Measurements from ENCODE around the gene PRAMEF5. TPM values are rescaled to one million over a fixed set of nuclear protein-coding genes. Genes with fewer than 3 reads are reported as not detected.
"Not testable (repeated sequence)": the region's sequence is repeated elsewhere in the genome, so short reads cannot be mapped to it uniquely, and the experiment has no call there.

Gene PRAMEF5
- not detected for total RNA-seq (ENCODE audit: unreplicated experiment)
- long read RNA-seq = 0 reads

- H3K27ac Mint-ChIP-seq (ENCODE audit: unreplicated experiment); H3K27me3 Mint-ChIP-seq (ENCODE audit: unreplicated experiment); H3K4me1 Mint-ChIP-seq (ENCODE audit: unreplicated experiment); H3K36me3 Mint-ChIP-seq (ENCODE audit: low read depth, unreplicated experiment); H3K4me3 Mint-ChIP-seq (ENCODE audit: unreplicated experiment); DNase-seq (ENCODE audit: low spot score); H3K9me3 Mint-ChIP-seq (ENCODE audit: unreplicated experiment): not testable (repeated sequence)
These were observed at the start of gene PRAMEF5 for GRCh38 chr1:13253898-13254297. PRAMEF5 (plus strand) TSS chr1:13254198; CDS start chr1:13259269, 5,071 bp downstream.

GRCh38 chr1:13208712-13209111 is 45.3 kb upstream of the PRAMEF5 start:
- H3K27ac Mint-ChIP-seq (ENCODE audit: unreplicated experiment); DNase-seq (ENCODE audit: low spot score); H3K36me3 Mint-ChIP-seq (ENCODE audit: low read depth, unreplicated experiment); H3K4me1 Mint-ChIP-seq (ENCODE audit: unreplicated experiment); H3K4me3 Mint-ChIP-seq (ENCODE audit: unreplicated experiment); H3K27me3 Mint-ChIP-seq (ENCODE audit: unreplicated experiment); H3K9me3 Mint-ChIP-seq (ENCODE audit: unreplicated experiment): not testable (repeated sequence)

GRCh38 chr1:13216619-13217018 is 37.4 kb upstream of the PRAMEF5 start:
- H3K27ac Mint-ChIP-seq (ENCODE audit: unreplicated experiment); H3K4me3 Mint-ChIP-seq (ENCODE audit: unreplicated experiment); DNase-seq (ENCODE audit: low spot score); H3K4me1 Mint-ChIP-seq (ENCODE audit: unreplicated experiment); H3K36me3 Mint-ChIP-seq (ENCODE audit: low read depth, unreplicated experiment); H3K27me3 Mint-ChIP-seq (ENCODE audit: unreplicated experiment); H3K9me3 Mint-ChIP-seq (ENCODE audit: unreplicated experiment): not testable (repeated sequence)

GRCh38 chr1:13219203-13219602 is 34.8 kb upstream of the PRAMEF5 start:
- not testable (repeated sequence) for H3K27me3 Mint-ChIP-seq (ENCODE audit: unreplicated experiment); H3K36me3 Mint-ChIP-seq (ENCODE audit: low read depth, unreplicated experiment); DNase-seq (ENCODE audit: low spot score); H3K27ac Mint-ChIP-seq (ENCODE audit: unreplicated experiment); H3K4me3 Mint-ChIP-seq (ENCODE audit: unreplicated experiment); H3K4me1 Mint-ChIP-seq (ENCODE audit: unreplicated experiment); H3K9me3 Mint-ChIP-seq (ENCODE audit: unreplicated experiment)

DNA sequence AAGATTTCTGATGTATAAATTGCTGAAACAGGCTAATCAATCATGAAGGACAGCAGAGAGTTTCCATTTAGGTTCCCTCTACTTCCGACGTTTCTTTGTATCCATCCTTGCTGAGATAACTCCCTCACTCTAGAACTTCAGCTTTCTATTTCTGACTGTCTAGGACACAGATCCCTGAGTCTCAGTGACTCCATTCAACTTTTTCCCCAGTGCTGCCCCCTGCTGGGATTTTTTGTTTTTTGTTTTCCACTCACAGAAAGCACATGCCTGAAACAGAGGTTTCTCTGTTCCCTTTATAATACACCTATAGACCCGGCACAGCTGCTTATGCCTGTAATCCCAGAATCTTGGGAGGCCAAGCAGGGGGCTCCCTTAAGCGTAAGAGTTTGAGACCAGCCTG is 31.2 kb upstream of the PRAMEF5 start:
- H3K9me3 Mint-ChIP-seq (ENCODE audit: unreplicated experiment) = peaks cover 17% of the 10 kb centered on the region
- not testable (repeated sequence) for H3K4me3 Mint-ChIP-seq (ENCODE audit: unreplicated experiment); H3K36me3 Mint-ChIP-seq (ENCODE audit: low read depth, unreplicated experiment); H3K27ac Mint-ChIP-seq (ENCODE audit: unreplicated experiment); DNase-seq (ENCODE audit: low spot score); H3K27me3 Mint-ChIP-seq (ENCODE audit: unreplicated experiment); H3K4me1 Mint-ChIP-seq (ENCODE audit: unreplicated experiment)

- DNase-seq (ENCODE audit: low spot score) = no peak
- Mint-ChIP-seq H3K27me3 (ENCODE audit: unreplicated experiment) (peaks cover 4% of the 10 kb centered on the region), H3K4me1 (ENCODE audit: unreplicated experiment) (no peaks in the 10 kb centered on the region), H3K27ac (ENCODE audit: unreplicated experiment) (no peak overlapping the region), H3K9me3 (ENCODE audit: unreplicated experiment) (peaks cover 30% of the 10 kb centered on the region), H3K36me3 (ENCODE audit: low read depth, unreplicated experiment) (peaks cover 8% of the 10 kb centered on the region), H3K4me3 (ENCODE audit: unreplicated experiment) (peak overlapping the region; percentile 22)
- TF ChIP-seq, protein P1, sequence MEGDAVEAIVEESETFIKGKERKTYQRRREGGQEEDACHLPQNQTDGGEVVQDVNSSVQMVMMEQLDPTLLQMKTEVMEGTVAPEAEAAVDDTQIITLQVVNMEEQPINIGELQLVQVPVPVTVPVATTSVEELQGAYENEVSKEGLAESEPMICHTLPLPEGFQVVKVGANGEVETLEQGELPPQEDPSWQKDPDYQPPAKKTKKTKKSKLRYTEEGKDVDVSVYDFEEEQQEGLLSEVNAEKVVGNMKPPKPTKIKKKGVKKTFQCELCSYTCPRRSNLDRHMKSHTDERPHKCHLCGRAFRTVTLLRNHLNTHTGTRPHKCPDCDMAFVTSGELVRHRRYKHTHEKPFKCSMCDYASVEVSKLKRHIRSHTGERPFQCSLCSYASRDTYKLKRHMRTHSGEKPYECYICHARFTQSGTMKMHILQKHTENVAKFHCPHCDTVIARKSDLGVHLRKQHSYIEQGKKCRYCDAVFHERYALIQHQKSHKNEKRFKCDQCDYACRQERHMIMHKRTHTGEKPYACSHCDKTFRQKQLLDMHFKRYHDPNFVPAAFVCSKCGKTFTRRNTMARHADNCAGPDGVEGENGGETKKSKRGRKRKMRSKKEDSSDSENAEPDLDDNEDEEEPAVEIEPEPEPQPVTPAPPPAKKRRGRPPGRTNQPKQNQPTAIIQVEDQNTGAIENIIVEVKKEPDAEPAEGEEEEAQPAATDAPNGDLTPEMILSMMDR (IDR thresholded peaks at IDR 0.05; ENCODE audit: unreplicated experiment) = no peak
These were observed 29.4 kb upstream of the PRAMEF5 start for GRCh38 chr1:13224480-13225060.

DNA sequence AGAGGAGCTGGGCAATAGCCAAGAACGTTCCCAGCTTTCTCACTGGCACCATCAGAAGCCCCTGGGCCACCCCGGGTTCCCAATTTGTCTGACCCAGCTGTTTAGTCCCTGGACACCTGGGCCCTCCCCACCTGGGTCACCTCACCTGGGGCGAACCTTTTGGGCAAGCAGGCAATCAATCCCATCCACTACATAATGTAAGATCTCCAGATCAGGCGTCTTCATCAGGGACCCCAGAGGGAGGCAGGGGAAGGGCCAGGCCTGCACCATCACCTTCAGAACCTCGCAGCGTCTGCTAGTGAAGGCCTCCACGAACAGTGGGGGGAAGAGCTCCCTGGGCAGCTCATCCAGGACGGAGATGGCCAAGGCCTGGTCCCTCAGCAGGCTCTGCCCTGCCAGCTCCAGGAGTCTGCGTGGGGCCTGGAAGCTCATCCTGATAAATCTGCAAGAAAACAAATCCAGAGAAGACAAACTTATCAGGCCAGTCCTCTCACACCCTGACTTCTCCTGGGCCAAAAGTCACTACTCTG is 28.3 kb upstream of the PRAMEF5 start, which contains the start of gene PRAMEF18:
PRAMEF18 (minus strand) TSS at position 480 of the 530 bp plus-strand sequence; CDS start at position 432, 48 bp downstream.
- DNase-seq (ENCODE audit: low spot score); H3K27ac Mint-ChIP-seq (ENCODE audit: unreplicated experiment); H3K4me1 Mint-ChIP-seq (ENCODE audit: unreplicated experiment); H3K27me3 Mint-ChIP-seq (ENCODE audit: unreplicated experiment); H3K36me3 Mint-ChIP-seq (ENCODE audit: low read depth, unreplicated experiment): not testable (repeated sequence)
- Mint-ChIP-seq H3K4me3 (ENCODE audit: unreplicated experiment) (peak within 1 kb of the TSS; percentile 11), H3K9me3 (ENCODE audit: unreplicated experiment) (peaks cover 38% of the 10 kb centered on the region)

- H3K4me3 Mint-ChIP-seq (ENCODE audit: unreplicated experiment); H3K36me3 Mint-ChIP-seq (ENCODE audit: low read depth, unreplicated experiment); H3K27ac Mint-ChIP-seq (ENCODE audit: unreplicated experiment); H3K27me3 Mint-ChIP-seq (ENCODE audit: unreplicated experiment); DNase-seq (ENCODE audit: low spot score); H3K4me1 Mint-ChIP-seq (ENCODE audit: unreplicated experiment): not testable (repeated sequence)
- peaks cover 48% of the 10 kb centered on the region for H3K9me3 Mint-ChIP-seq (ENCODE audit: unreplicated experiment)
These were observed 26.5 kb upstream of the PRAMEF5 start for GRCh38 chr1:13227271-13228055.
